ENCODE data around the gene TMEM72. TPM values are rescaled to one million over a fixed set of nuclear protein-coding genes. Genes with fewer than 3 reads are reported as not detected.

Gene TMEM72
- total RNA-seq, 1 experiment from 2014 or later: not detected

DNA sequence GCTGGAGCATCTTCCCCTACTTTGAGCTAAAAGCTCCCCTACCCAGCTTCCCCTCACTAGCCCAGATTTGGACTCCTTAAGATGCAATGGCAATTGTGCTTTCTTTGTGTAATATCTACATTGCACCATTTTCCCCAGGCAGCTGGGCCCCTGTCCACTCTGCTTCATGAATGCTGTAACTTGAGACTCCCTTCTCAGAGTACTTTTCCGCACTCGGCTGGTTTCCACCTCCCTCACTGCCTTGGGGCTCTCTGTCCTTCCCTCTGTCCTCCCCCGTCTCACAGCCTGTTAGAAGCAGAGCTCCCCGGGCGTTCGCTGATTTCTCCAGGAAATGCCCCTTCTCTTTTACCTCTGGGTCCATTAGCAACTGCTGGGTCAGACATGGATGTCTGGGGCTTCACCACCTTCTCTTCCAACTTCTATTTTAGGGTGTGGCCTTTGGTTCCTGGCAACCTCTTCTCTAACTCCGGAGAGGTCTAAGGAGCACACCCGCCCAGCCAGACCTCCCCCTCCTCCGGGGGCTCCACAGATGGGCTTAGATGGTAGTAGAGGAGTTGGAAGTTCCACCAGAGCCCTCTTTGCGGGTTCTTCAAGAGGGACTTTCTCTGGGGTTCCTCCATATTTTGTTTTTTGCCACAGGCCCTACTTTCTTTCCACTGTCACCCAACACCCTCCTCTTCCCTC is 2.9 kb upstream of the TMEM72 start:
- H3K9ac ChIP-seq (ENCODE audit: low read length): no peak overlapping the region
- H3K9me2 ChIP-seq (replicated peaks; ENCODE audit: insufficient read depth, low read length): no peaks in the 10 kb centered on the region
- H4K20me1 ChIP-seq (ENCODE audit: insufficient read depth, low read depth, low read length): no peaks in the 10 kb centered on the region
- peaks cover 12% of the 10 kb centered on the region for H3K4me1 ChIP-seq (ENCODE audit: low read length)
- no peak overlapping the region for H2AFZ ChIP-seq (ENCODE audit: low read length)
- no peak overlapping the region for H3K27ac ChIP-seq (ENCODE audit: low read length)
- H3K4me2 ChIP-seq (ENCODE audit: low read depth, low read length, poor library complexity, severe bottlenecking): no peak overlapping the region
- H3K4me3 ChIP-seq (ENCODE audit: low read length): no peak overlapping the region
- H3K27me3 ChIP-seq (ENCODE audit: low read length): no peaks in the 10 kb centered on the region
- H3K36me3 ChIP-seq (ENCODE audit: insufficient read depth, low read length): no peaks in the 10 kb centered on the region
- H3K9me3 ChIP-seq (ENCODE audit: low read length): no peaks in the 10 kb centered on the region
- H3K79me2 ChIP-seq (ENCODE audit: low read length): no peaks in the 10 kb centered on the region
- DNase-seq: no peak

DNA sequence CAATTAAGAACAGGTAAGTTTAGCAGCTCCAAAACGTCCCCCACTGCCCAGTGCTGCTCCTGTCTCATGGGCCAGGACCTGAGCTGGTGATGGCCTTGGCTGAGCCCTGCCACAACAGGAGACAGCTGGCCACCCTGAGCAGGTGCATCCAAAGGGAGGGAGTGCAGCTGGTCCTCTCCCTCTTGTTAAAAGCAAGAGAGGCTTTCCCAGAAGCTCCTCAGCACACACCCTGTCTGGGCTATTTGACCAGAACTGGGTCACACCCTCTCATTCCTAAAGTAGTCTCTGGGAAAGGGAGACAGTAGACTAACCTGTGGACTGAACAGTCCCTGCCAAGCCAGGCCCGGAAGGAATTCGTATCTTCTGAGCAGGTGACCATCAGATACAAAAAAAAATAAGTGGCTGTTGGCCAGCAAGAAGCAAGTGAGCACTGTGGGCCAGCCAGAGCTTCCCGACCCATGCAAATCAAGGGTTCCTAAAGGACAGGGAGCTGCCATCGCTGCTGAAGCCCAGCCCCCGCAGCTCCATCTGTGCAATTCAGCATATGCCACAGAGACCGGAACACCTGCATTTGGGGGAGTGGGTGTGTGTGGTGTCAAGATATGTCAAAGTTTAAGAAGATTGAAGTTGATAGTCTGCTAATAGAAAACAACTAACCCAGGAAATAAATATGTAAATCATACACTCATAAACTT is 2.1 kb upstream of the TMEM72 start:
- no peaks in the 10 kb centered on the region for H3K79me2 ChIP-seq (ENCODE audit: low read length)
- H3K9ac ChIP-seq (ENCODE audit: low read length): no peak overlapping the region
- no peak overlapping the region for H3K4me3 ChIP-seq (ENCODE audit: low read length)
- H3K27me3 ChIP-seq (ENCODE audit: low read length): no peaks in the 10 kb centered on the region
- H3K4me2 ChIP-seq (ENCODE audit: low read depth, low read length, poor library complexity, severe bottlenecking): no peak overlapping the region
- DNase-seq: no peak
- H3K4me1 ChIP-seq (ENCODE audit: low read length): peaks cover 15% of the 10 kb centered on the region
- no peak overlapping the region for H2AFZ ChIP-seq (ENCODE audit: low read length)
- H3K27ac ChIP-seq (ENCODE audit: low read length): no peak overlapping the region
- H3K36me3 ChIP-seq (ENCODE audit: insufficient read depth, low read length): no peaks in the 10 kb centered on the region
- H3K9me3 ChIP-seq (ENCODE audit: low read length): no peaks in the 10 kb centered on the region
- H4K20me1 ChIP-seq (ENCODE audit: insufficient read depth, low read depth, low read length): no peaks in the 10 kb centered on the region
- no peaks in the 10 kb centered on the region for H3K9me2 ChIP-seq (replicated peaks; ENCODE audit: insufficient read depth, low read length)

DNA sequence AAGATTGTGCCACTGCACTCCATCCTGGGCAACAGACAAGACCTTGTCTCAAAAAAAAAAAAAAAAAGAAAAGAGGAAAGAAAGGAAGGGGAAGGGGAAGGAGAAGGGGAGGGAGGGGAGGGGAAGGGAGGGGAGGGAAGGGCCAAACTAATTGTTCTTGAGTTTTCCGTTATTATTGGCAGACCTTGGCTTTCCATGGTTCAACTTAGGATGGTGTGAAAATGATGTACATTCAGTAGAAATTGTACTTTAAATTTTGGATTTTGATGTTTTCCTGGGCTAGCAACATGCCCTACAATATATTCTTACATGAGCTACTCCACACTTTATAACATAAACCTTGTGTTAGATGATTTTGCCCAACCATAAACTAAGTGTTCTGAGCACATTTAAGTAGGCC is 1.2 kb upstream of the TMEM72 start:
- H3K79me2 ChIP-seq (ENCODE audit: low read length): no peaks in the 10 kb centered on the region

DNA sequence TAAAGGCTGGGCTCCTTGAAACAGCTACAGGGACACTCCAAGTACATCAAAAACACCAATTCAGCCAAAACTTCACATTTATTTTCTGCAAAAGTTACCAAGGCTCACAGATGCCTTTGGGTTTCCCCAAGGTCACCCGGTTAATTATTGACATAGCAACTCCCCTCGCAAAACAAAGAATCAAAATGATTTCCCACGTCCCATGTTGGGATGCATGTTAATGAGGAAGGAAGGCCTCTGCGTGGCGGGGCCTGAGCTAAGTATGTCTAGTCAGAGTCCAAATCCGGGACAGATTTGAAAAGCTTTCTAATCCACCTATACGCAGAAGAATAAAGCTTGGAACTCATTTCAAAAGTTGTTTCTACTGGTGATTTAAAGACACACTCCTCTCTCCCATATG is 535 bp upstream of the TMEM72 start:
- H3K9me2 ChIP-seq (replicated peaks; ENCODE audit: insufficient read depth, low read length): no peaks in the 10 kb centered on the region
- no peak overlapping the region for H3K4me2 ChIP-seq (ENCODE audit: low read depth, low read length, poor library complexity, severe bottlenecking)
- no peak for DNase-seq

More for the DNA sequence above, 1.2 kb upstream of the TMEM72 start:
- no peak overlapping the region for H3K9ac ChIP-seq (ENCODE audit: low read length)
- H3K27me3 ChIP-seq (ENCODE audit: low read length): no peaks in the 10 kb centered on the region
- no peaks in the 10 kb centered on the region for H3K36me3 ChIP-seq (ENCODE audit: insufficient read depth, low read length)
- no peaks in the 10 kb centered on the region for H4K20me1 ChIP-seq (ENCODE audit: insufficient read depth, low read depth, low read length)
- DNase-seq: no peak
- no peak overlapping the region for H3K4me3 ChIP-seq (ENCODE audit: low read length)
- no peaks in the 10 kb centered on the region for H3K9me2 ChIP-seq (replicated peaks; ENCODE audit: insufficient read depth, low read length)
- H3K4me2 ChIP-seq (ENCODE audit: low read depth, low read length, poor library complexity, severe bottlenecking): no peak overlapping the region
- H3K9me3 ChIP-seq (ENCODE audit: low read length): no peaks in the 10 kb centered on the region
- no peak overlapping the region for H3K27ac ChIP-seq (ENCODE audit: low read length)
- H2AFZ ChIP-seq (ENCODE audit: low read length): no peak overlapping the region
- peaks cover 15% of the 10 kb centered on the region for H3K4me1 ChIP-seq (ENCODE audit: low read length)

DNA sequence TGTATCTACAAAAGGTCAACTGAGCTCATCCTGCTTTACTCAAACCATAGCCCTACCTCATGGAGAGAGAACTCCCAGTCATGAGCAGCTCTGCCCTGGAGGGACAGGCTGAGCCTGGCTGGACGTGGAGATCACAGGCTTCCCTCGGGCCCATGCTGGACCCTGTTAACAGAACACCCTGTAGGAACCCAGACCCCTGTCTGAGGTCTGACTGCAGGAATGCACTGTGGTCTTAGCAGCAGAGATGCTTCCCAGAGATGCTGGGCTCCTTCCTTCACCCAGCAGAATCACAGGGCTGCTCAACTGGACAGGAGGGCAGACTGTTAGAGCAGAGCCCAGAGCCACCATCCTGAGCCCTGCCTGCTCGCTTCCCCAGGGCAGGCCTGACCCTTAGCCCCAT is 814 bp downstream of the TMEM72 start:
- Histone ChIP-seq H3K36me3 (ENCODE audit: insufficient read depth, low read length) (no peaks in the 10 kb centered on the region), H3K79me2 (ENCODE audit: low read length) (no peaks in the 10 kb centered on the region), H3K9ac (ENCODE audit: low read length) (no peak overlapping the region), H3K4me2 (ENCODE audit: low read depth, low read length, poor library complexity, severe bottlenecking) (no peak overlapping the region), H3K9me2 (replicated peaks; ENCODE audit: insufficient read depth, low read length) (no peaks in the 10 kb centered on the region), H3K27ac (ENCODE audit: low read length) (no peak overlapping the region), H4K20me1 (ENCODE audit: insufficient read depth, low read depth, low read length) (no peaks in the 10 kb centered on the region), H2AFZ (ENCODE audit: low read length) (no peak overlapping the region), H3K9me3 (ENCODE audit: low read length) (no peaks in the 10 kb centered on the region), H3K4me1 (ENCODE audit: low read length) (peaks cover 15% of the 10 kb centered on the region), H3K27me3 (ENCODE audit: low read length) (no peaks in the 10 kb centered on the region), H3K4me3 (ENCODE audit: low read length) (no peak overlapping the region)
- DNase-seq: no peak

More for the DNA sequence above, 535 bp upstream of the TMEM72 start:
- H3K9ac ChIP-seq (ENCODE audit: low read length): no peak overlapping the region
- no peaks in the 10 kb centered on the region for H4K20me1 ChIP-seq (ENCODE audit: insufficient read depth, low read depth, low read length)
- no peaks in the 10 kb centered on the region for H3K36me3 ChIP-seq (ENCODE audit: insufficient read depth, low read length)
- peaks cover 15% of the 10 kb centered on the region for H3K4me1 ChIP-seq (ENCODE audit: low read length)
- no peaks in the 10 kb centered on the region for H3K27me3 ChIP-seq (ENCODE audit: low read length)
- H3K79me2 ChIP-seq (ENCODE audit: low read length): no peaks in the 10 kb centered on the region
- H3K9me3 ChIP-seq (ENCODE audit: low read length): no peaks in the 10 kb centered on the region
- no peak overlapping the region for H3K27ac ChIP-seq (ENCODE audit: low read length)
- H2AFZ ChIP-seq (ENCODE audit: low read length): no peak overlapping the region
- no peak overlapping the region for H3K4me3 ChIP-seq (ENCODE audit: low read length)

DNA sequence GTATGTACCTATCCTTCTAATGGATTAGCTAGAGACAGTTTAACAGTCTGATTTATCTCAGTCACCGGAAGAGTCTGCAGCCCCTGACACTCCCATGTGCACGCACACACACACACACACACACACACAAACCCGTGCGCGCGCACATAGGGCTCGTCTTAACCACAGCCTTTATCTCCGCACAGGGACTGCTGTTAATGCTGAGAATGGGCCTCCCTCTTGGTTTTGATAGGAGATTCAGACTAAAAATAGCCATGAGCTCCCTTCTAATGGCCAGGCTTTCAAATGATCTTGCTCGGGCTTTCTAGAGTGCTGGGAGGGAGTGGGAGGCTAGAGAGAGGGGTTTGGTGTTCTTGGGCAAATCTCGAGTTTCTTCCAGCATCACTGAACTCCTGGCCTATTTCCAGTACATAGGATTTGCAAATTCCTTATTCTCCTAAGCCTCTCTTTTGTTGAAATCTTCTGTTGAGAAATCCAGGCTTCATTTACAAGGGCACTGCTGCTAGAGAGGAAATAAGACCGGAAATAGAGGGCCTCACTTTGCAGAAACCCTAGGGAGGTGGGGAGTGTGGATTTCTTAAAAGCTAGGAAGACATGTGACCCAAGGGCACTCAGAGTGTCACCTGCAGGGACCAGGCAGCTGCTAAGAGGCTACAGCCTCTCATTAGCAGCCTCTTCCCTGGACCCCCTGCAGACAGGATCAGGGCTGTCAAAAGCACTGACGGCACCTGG is 2.4 kb downstream of the TMEM72 start:
- no peaks in the 10 kb centered on the region for H3K9me2 ChIP-seq (replicated peaks; ENCODE audit: insufficient read depth, low read length)
- no peak overlapping the region for H2AFZ ChIP-seq (ENCODE audit: low read length)
- H3K9me3 ChIP-seq (ENCODE audit: low read length): no peaks in the 10 kb centered on the region
- H3K4me2 ChIP-seq (ENCODE audit: low read depth, low read length, poor library complexity, severe bottlenecking): no peak overlapping the region
- peaks cover 11% of the 10 kb centered on the region for H3K4me1 ChIP-seq (ENCODE audit: low read length)
- H3K36me3 ChIP-seq (ENCODE audit: insufficient read depth, low read length): no peaks in the 10 kb centered on the region
- no peak overlapping the region for H3K4me3 ChIP-seq (ENCODE audit: low read length)
- no peaks in the 10 kb centered on the region for H3K27me3 ChIP-seq (ENCODE audit: low read length)
- no peak for DNase-seq
- H4K20me1 ChIP-seq (ENCODE audit: insufficient read depth, low read depth, low read length): no peaks in the 10 kb centered on the region
- no peak overlapping the region for H3K9ac ChIP-seq (ENCODE audit: low read length)
- no peak overlapping the region for H3K27ac ChIP-seq (ENCODE audit: low read length)
- no peaks in the 10 kb centered on the region for H3K79me2 ChIP-seq (ENCODE audit: low read length)

DNA sequence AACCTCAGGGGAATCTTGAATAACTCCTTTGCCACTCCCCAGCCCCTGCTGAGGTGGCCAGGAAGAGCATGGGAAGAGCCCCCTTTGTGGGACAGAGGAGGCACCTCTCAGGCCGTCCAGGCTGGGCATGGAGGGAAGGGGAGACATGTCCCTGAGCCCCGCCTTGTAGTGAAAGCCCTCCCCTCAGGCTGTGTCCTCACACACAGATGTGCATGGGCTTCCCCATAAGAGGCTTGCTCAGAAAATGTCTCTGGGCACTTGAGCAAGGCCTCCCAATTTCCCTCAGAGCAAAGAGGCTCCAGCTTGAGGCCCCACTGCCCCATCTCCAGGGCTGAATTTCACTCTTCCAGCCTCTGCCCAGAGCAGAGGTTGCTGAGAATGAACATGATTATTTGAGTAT is 3.8 kb downstream of the TMEM72 start:
- Histone ChIP-seq H3K27me3 (ENCODE audit: low read length) (no peaks in the 10 kb centered on the region), H3K9ac (ENCODE audit: low read length) (no peak overlapping the region), H3K4me1 (ENCODE audit: low read length) (peaks cover 11% of the 10 kb centered on the region), H3K27ac (ENCODE audit: low read length) (no peak overlapping the region), H3K36me3 (ENCODE audit: insufficient read depth, low read length) (no peaks in the 10 kb centered on the region), H4K20me1 (ENCODE audit: insufficient read depth, low read depth, low read length) (no peaks in the 10 kb centered on the region), H3K79me2 (ENCODE audit: low read length) (no peaks in the 10 kb centered on the region), H3K9me2 (replicated peaks; ENCODE audit: insufficient read depth, low read length) (no peaks in the 10 kb centered on the region), H3K4me3 (ENCODE audit: low read length) (no peak overlapping the region), H3K9me3 (ENCODE audit: low read length) (no peaks in the 10 kb centered on the region), H3K4me2 (ENCODE audit: low read depth, low read length, poor library complexity, severe bottlenecking) (no peak overlapping the region), H2AFZ (ENCODE audit: low read length) (no peak overlapping the region)
- no peak for DNase-seq

DNA sequence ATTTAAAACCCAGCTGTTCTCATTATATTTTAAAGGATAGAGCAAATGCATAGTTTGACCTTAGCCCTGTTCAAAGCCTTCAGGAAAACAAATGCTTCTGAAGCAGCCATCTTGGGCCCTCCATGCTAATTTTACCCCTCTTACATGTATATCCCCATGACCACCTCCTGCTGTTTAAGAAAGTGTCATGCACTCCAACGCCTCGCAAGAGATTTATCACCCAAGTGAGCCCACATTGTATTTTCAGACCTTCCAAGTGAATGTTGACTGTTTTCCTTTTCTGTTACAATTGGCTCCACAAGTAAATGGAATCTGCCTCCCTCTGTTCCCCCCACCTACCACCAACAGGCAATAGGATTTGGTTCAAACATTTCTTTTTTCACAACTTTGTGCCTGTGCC is 5.3 kb downstream of the TMEM72 start:
- H3K9ac ChIP-seq (ENCODE audit: low read length): no peak overlapping the region
- no peaks in the 10 kb centered on the region for H3K9me2 ChIP-seq (replicated peaks; ENCODE audit: insufficient read depth, low read length)
- H3K79me2 ChIP-seq (ENCODE audit: low read length): no peaks in the 10 kb centered on the region
- no peaks in the 10 kb centered on the region for H3K36me3 ChIP-seq (ENCODE audit: insufficient read depth, low read length)
- no peaks in the 10 kb centered on the region for H4K20me1 ChIP-seq (ENCODE audit: insufficient read depth, low read depth, low read length)
- H3K27ac ChIP-seq (ENCODE audit: low read length): no peak overlapping the region
- no peak overlapping the region for H3K4me2 ChIP-seq (ENCODE audit: low read depth, low read length, poor library complexity, severe bottlenecking)
- peaks cover 11% of the 10 kb centered on the region for H3K4me1 ChIP-seq (ENCODE audit: low read length)
- no peak overlapping the region for H3K4me3 ChIP-seq (ENCODE audit: low read length)
- no peaks in the 10 kb centered on the region for H3K9me3 ChIP-seq (ENCODE audit: low read length)
- no peaks in the 10 kb centered on the region for H3K27me3 ChIP-seq (ENCODE audit: low read length)
- no peak overlapping the region for H2AFZ ChIP-seq (ENCODE audit: low read length)
- DNase-seq: no peak

All from Karpas-422 (cell line).